Lung (tissue), 12 donors: ENCODE results near the gene AHCYL2. TPM values are rescaled to one million over a fixed set of nuclear protein-coding genes. Genes with fewer than 3 reads are reported as not detected.

ENCODE experiments used
- ATAC-seq: fragments of 200-7000 bp; cut with Tn5 transposase; one replicate; pipeline ENCODE4 v1.9.1; 2020; ENCODE audit warnings: moderate number of reproducible peaks; ENCODE audit not compliant: insufficient read depth, low FRiP score
- DNase-seq, 3 donors: peaks; one replicate each; pipeline ENCODE4 v3.0.0-alpha.2; 2013 to 2017
- H3K27ac ChIP-seq, 2 donors: one replicate each; pipeline ENCODE4 v1.5.1; 2013; ENCODE audit warnings: mild to moderate bottlenecking in 2 of 2, moderate library complexity in 2 of 2, control low read depth in 1 of 2, inconsistent platforms in 1 of 2, low read depth in 1 of 2, low read length in 1 of 2
- H3K27me3 ChIP-seq, 3 donors: one replicate each; pipeline ENCODE4 v1.5.1; 2013; ENCODE audit warnings: low read length in 2 of 3; ENCODE audit not compliant: control insufficient read depth in 3 of 3, insufficient read depth in 3 of 3
- H3K36me3 ChIP-seq, 4 donors: one replicate each; pipeline ENCODE4 v1.5.1; 2013; ENCODE audit warnings: low read length in 4 of 4, mild to moderate bottlenecking in 1 of 4, moderate library complexity in 1 of 4; ENCODE audit not compliant: control insufficient read depth in 4 of 4, insufficient read depth in 4 of 4
- H3K4me1 ChIP-seq, 5 donors: one replicate each; pipeline ENCODE4 v1.5.1; 2013; ENCODE audit warnings: low read length in 5 of 5, mild to moderate bottlenecking in 2 of 5, moderate library complexity in 1 of 5; ENCODE audit not compliant: control insufficient read depth in 5 of 5, insufficient read depth in 5 of 5
- H3K4me3 ChIP-seq: one replicate; pipeline ENCODE4 v1.5.1; 2013; ENCODE audit warnings: mild to moderate bottlenecking, control low read depth, moderate library complexity
- H3K9ac ChIP-seq, 2 donors: one replicate each; pipeline ENCODE4 v1.5.1; 2013; ENCODE audit warnings: low read length in 2 of 2, control low read depth in 1 of 2; ENCODE audit not compliant: insufficient read depth in 1 of 2
- H3K9me3 ChIP-seq, 4 donors: one replicate each; pipeline ENCODE4 v1.5.1; 2013; ENCODE audit warnings: low read length in 3 of 4, mild to moderate bottlenecking in 1 of 4, moderate library complexity in 1 of 4; ENCODE audit not compliant: control insufficient read depth in 4 of 4, insufficient read depth in 3 of 4
- WGBS, 2 donors: extraction: QIAGEN DNeasy Blood & Tissue Kit; methylation state at CpG; one replicate each; pipeline ENCODE4 v1.1.7; 2013; 5-methylcytosine and 5-hydroxymethylcytosine counted together
- polyA plus RNA-seq, 2 donors: library from polyadenylated mRNA; stranded (reverse); fragments of 200-250 nt; gene quantifications; one replicate each; pipeline ENCODE4 v1.2.1, GENCODE V29; 2013
- total RNA-seq, 2 donors: library from RNA; depleted of rRNA in 1 of 2; stranded (reverse); fragments of >200 nt in 1 of 2; gene quantifications; one replicate each; pipeline ENCODE4 v1.2.1, GENCODE V29; 2014 to 2021
- TF ChIP-seq, protein P1 (sequence below): IDR thresholded peaks from 2 replicates; pipeline ENCODE4 v1.5.1; 2012; ENCODE audit warnings: mild to moderate bottlenecking; ENCODE audit errors: control extremely low read depth, extremely low read depth
- donor health status: control.
- donor health status: control.
- donor health status: Bipolar disorder and iron deficiency.
- donor health status: healthy.
- donor health status: DM: yes; HTN: yes; CAD: no.

AHCYL2 gene
- total and polyA plus RNA-seq, 4 donors = 16.3 to 172 (median 93.8) TPM

DNA sequence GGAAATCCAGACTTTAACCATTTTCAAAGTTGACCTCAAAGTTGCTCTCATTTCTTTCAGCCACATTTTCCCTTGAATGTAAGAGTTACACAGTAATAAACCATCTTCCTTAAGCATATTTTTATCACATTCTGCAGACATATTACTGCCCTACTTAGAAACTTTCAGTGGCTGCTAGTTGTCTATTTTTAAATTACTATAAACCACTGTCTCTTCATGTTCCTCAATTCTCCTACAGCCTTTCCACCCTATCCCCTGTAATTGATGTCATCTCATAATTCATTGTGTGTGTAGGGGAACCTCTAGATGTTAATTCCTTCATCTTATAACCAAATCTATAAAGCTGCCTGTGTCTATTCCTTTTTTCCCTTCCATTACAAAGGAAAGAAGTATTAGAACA, 131.3 kb downstream of the AHCYL2 start:
- Histone ChIP-seq H3K9me3 (no peaks in the 10 kb centered on the region), H3K36me3 (peaks cover 0 to 2% (median 0%) of the 10 kb centered on the region in 4 donors), H3K4me3 (no peak overlapping the region), H3K4me1 (no peaks in the 10 kb centered on the region), H3K9ac (no peak overlapping the region), H3K27me3 (no peaks in the 10 kb centered on the region), H3K27ac (no peak overlapping the region)
- DNase-seq = no peak
- TF ChIP-seq, protein P1, sequence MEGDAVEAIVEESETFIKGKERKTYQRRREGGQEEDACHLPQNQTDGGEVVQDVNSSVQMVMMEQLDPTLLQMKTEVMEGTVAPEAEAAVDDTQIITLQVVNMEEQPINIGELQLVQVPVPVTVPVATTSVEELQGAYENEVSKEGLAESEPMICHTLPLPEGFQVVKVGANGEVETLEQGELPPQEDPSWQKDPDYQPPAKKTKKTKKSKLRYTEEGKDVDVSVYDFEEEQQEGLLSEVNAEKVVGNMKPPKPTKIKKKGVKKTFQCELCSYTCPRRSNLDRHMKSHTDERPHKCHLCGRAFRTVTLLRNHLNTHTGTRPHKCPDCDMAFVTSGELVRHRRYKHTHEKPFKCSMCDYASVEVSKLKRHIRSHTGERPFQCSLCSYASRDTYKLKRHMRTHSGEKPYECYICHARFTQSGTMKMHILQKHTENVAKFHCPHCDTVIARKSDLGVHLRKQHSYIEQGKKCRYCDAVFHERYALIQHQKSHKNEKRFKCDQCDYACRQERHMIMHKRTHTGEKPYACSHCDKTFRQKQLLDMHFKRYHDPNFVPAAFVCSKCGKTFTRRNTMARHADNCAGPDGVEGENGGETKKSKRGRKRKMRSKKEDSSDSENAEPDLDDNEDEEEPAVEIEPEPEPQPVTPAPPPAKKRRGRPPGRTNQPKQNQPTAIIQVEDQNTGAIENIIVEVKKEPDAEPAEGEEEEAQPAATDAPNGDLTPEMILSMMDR = no peak
- no peak for ATAC-seq

DNA sequence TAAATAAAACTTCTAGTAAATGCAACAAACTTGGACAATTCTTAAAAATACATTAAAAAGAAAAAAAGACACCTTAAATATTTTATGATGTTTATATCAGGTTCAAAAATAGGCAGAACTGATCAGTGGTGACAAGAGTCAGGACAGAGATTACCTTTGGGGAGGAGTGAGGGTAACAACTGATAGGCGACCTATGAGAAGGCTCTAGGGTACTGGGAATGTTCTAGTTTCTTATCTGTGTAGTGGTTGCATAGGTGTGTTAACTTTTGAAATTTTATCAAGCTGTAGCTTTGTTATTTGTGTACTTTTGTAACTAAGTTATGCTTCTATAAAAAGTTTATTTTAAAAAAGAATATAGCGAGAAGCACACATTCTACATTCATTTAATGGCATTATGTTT, 134.3 kb downstream of the AHCYL2 start:
- DNase-seq = no peak
- Histone ChIP-seq H3K27ac (no peak overlapping the region), H3K9me3 (no peaks in the 10 kb centered on the region), H3K36me3 (no peaks in the 10 kb centered on the region), H3K4me3 (no peak overlapping the region), H3K27me3 (no peaks in the 10 kb centered on the region), H3K4me1 (no peaks in the 10 kb centered on the region), H3K9ac (no peak overlapping the region)
- WGBS, 2 donors = 82 to 88% methylated on average over 2 of the region's 2 CpGs
- no peak for ATAC-seq
- TF ChIP-seq, protein P1 = no peak

DNA sequence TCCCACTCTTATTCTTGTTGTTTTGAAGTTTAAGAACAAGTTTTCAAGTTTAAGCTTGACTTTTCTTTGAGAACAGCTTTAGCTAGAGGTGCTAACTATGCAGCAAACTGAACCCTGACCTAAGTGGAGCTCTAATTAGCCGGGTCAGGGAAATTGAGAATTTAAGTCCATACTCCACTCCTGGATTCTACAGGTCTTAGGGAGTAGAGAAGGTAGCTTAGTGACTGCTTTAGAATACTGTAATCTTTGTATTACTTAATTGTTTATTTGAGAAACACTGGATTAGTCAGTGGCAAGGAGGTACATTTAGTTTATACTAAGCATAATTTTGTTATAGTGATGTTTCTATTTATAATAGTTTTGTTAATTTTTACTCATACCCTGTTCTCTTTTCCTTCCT, 134.8 kb downstream of the AHCYL2 start:
- Histone ChIP-seq H3K27ac (no peak overlapping the region), H3K27me3 (no peaks in the 10 kb centered on the region), H3K4me3 (no peak overlapping the region), H3K4me1 (no peaks in the 10 kb centered on the region), H3K9ac (no peak overlapping the region), H3K9me3 (no peaks in the 10 kb centered on the region), H3K36me3 (no peaks in the 10 kb centered on the region)
- TF ChIP-seq, protein P1 = no peak
- ATAC-seq = no peak
- WGBS, 2 donors = 80 to 89% methylated on average over 1 of the region's 1 CpG
- DNase-seq = no peak

DNA sequence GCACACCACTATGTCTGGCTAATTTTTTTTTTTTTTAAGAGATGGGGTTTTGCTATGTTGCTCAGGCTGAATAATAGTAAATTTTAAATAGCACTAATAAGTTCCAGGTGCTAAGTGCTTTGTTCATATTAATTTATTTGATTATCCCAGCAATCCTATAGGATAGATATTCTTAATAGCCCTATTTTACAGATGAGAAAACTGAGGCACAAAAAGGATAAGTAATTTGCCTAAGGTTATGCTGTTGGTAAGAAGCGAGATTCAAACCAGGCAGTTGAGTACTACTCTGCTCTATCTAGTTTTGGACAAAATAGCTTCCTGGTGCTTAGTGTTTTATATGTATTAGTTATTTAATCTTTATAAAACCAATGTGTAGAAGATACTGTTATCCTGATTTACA, 136.9 kb downstream of the AHCYL2 start:
- WGBS, 2 donors = 98% methylated on average over 1 of the region's 1 CpG
- TF ChIP-seq, protein P1 = no peak
- H3K27ac ChIP-seq = no peak overlapping the region
- no peak overlapping the region for H3K9ac ChIP-seq
- H3K4me3 ChIP-seq = no peak overlapping the region
- H3K27me3 ChIP-seq = no peaks in the 10 kb centered on the region
- ATAC-seq (no peak), DNase-seq (no peak)
- H3K9me3 ChIP-seq = no peaks in the 10 kb centered on the region
- no peaks in the 10 kb centered on the region for H3K4me1 ChIP-seq
- H3K36me3 ChIP-seq = no peaks in the 10 kb centered on the region
